ENCODE measurements around the gene HORMAD2.
"Not testable (repeated sequence)": the region's sequence is repeated elsewhere in the genome, so short reads cannot be mapped to it uniquely, and the experiment has no call there.

HORMAD2 gene

GRCh38 chr22:30187529-30188407 lies 107.5 kb downstream of the HORMAD2 start:
- DNase-seq (ENCODE audit: low read depth in 1 of 2, low spot score in 1 of 2): no peak

- DNase-seq (ENCODE audit: low read depth in 1 of 2, low spot score in 1 of 2): no peak
Measured at GRCh38 chr22:30188911-30189310, 108.6 kb downstream of the HORMAD2 start.

DNA sequence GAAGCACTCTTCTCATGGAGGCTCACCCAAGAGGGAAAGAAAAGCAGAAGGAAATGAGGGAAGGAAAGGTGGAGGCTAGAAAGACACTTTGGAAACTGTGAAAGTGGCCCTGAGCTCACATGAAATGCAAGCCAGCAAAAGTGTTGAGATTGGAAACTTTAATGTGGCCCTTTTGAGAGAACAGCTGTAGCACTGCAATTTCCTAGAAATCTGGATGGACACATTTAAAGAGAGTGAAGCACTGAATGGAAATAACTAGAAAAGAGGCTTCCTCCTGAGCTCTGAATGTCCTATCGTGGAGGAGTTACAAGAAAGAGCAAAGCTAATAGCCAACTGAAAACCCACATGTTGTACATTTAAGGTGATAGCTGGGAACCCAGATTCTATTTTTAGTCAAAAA lies 110.3 kb downstream of the HORMAD2 start:
- no peak for DNase-seq (ENCODE audit: low read depth in 1 of 2, low spot score in 1 of 2)

- DNase-seq (ENCODE audit: low read depth in 1 of 2, low spot score in 1 of 2): no peak
Measured at GRCh38 chr22:30191040-30191701, 110.9 kb downstream of the HORMAD2 start.

GRCh38 chr22:30192427-30192826 lies 112.2 kb downstream of the HORMAD2 start:
- no peak for DNase-seq (ENCODE audit: low read depth in 1 of 2, low spot score in 1 of 2)

DNA sequence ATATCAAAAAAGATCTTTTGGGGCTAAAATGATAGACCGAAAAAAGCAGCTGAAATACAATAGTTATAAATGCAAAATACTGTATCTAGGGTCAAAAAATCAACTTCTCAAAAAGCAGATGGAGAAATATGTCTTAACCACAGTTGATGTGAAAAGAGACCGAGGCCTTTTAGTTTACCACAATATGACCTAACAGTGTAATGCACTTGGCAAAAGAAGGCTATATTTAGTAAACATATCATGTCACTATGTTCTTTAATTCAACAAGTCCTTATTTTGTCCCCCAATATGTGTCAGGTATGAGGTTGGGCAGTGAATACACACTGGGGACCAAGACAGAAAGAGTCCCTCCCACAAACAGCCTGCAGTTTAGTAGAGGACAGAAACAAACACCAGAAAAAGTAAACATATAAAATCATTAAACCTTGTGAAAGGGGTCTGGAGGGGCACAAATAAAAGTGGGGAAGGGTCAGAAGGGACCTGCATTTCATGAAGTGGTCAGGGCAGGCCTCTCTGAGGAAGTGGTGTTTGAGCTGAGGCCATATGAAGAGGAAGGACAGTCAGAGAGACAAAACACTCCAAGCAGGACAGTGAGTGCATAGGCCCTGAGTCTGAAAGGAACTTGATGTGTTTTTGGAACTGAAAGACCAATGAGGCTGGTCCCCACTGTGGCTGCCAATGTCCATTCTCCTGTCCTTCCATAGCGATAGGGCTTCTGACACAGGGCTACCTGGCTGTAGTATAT lies 112.9 kb downstream of the HORMAD2 start:
- no peak for DNase-seq (ENCODE audit: low read depth in 1 of 2, low spot score in 1 of 2)

DNA sequence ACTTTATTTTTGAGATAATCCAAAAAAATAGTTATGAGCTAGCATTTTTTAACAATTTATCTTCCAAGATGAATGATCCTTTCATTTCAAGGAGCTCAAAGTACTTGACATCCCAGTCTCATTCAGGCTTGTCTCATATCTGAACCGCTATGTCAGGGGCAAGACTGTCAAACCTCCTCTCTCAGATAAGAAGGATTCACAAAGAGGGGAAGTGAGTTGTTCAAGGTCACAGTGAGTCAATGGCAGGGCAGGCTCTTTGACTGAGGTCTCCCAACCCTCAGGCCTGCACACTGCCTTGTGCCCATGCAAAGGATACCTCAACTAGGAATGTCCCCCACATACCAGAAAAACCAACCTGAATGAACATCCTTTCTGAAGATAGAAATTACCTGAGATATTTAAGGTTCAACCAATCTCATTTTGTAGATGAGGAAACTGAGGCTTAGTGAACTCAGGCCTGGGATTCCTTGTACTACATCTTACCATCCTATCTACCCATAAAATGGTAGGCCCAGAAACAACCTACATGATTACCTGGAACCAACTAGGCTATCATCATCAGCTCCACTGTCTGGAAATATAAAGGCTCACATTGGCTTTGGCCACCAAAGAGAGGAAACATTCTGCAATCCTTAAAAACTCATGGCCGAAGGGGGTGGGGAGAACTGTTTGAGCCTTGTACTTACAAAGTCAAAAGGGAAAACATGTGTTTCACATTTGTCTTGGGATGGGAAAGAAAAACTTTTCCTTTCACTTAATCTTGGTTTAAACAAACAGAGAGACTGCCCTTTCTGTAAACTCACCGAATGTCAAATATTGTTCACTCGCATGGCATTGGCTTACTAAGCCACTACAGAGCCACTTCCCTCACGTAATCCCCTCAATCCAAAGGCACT lies 115.2 kb downstream of the HORMAD2 start:
- no peak for DNase-seq (ENCODE audit: low read depth in 1 of 2, low spot score in 1 of 2)

DNA sequence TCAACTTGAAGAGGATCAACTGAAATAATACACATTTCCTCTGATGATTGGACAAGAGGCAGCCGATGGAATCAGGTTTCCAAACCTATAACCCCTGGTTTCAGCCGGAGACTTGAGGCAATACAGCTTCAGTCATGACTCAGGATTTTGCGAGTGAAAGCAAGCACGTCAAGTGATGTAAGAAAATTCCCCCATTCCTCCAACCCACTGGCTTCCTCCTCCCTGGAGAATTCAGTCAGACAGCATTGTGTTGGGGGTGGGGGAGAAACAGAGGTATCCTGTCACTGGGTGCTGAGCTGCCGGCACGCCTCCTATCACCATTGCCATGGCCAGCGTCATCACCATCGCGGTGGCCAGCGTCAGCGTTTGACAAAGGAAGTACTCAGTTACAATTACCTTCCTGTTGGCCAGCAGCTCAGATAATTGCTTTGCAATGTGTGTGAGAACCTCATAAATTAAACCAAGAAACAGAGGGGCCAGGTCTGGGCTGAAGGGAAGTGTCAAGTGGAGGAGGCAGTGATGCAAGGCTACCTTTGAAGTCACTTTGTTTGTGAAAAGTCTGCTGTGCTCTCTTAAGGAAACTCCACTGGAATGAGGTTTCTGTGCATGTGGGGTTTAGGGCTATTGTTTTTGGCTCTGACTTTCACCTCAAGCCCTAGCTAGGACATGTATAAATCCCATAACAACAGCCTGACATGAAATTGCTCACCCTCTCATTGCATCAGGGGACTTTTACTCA lies 116.0 kb downstream of the HORMAD2 start:
- DNase-seq (ENCODE audit: low read depth in 1 of 2, low spot score in 1 of 2): peak in 1 of 2 donors; percentile 25

- no peak for DNase-seq (ENCODE audit: low read depth in 1 of 2, low spot score in 1 of 2)
Measured at GRCh38 chr22:30196880-30197336, 116.6 kb downstream of the HORMAD2 start.

- no peak for DNase-seq (ENCODE audit: low read depth in 1 of 2, low spot score in 1 of 2)
Measured at GRCh38 chr22:30197389-30197788, 117.1 kb downstream of the HORMAD2 start.

DNA sequence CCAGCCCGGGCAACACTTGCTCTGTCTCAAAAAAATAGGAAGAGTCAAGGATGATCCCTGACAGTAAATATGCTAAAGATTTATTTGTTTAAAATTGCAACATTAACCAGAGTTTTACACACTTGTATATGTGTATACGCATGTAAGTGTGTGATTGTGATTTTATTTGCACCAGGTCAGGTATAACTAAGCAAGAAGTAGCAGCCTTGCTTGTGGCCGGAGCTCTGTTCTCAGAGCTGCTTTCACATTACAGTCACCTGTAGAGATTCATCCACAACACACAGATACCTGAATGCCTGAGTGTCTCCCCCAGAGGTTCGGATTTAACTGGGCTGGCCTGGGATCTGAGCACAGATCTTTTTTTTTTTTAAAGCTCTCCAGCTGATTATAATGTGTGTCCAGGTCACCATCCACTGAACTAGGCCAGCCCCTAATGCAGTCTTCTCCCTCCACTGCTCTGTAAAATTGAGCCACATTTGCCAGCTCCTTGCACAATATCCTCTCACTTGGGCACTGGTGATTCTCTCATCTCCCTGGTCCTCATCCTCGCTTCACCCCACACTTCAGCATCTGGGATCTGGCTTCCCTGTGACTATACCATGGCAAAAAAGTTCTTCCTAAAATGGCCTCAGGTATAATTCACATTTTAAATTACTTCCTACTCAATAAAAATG lies 118.0 kb downstream of the HORMAD2 start:
- DNase-seq (ENCODE audit: low read depth in 1 of 2, low spot score in 1 of 2): no peak

GRCh38 chr22:30198921-30199320 lies 118.7 kb downstream of the HORMAD2 start:
- no peak for DNase-seq (ENCODE audit: low read depth in 1 of 2, low spot score in 1 of 2)

DNA sequence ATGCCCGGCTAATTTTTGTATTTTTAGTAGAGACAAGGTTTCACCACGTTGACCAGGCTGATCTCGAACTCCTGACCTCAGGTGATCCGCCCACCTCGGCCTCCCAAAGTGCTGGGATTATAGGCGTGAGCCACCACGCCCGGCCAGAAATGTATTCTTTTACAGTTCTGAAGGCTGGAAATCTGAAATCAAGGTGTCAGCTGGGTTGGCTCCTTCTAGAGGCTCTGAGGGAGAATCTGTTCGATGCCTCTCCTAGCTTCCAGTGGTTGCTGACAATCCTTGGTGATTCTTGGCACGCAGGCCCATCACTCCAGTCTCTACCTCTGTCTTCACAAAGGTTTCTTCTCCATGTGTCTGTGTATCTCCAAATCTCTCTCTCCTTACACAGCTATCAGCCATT lies 120.6 kb downstream of the HORMAD2 start:
- not testable (repeated sequence) for DNase-seq (ENCODE audit: low read depth in 1 of 2, low spot score in 1 of 2)

GRCh38 chr22:30201945-30202344 lies 121.7 kb downstream of the HORMAD2 start:
- DNase-seq (ENCODE audit: low read depth in 1 of 2, low spot score in 1 of 2): no peak

GRCh38 chr22:30202531-30203006 lies 122.3 kb downstream of the HORMAD2 start:
- no peak for DNase-seq (ENCODE audit: low read depth in 1 of 2, low spot score in 1 of 2)

GRCh38 chr22:30204015-30204741 lies 123.9 kb downstream of the HORMAD2 start:
- no peak for DNase-seq (ENCODE audit: low read depth in 1 of 2, low spot score in 1 of 2)

DNA sequence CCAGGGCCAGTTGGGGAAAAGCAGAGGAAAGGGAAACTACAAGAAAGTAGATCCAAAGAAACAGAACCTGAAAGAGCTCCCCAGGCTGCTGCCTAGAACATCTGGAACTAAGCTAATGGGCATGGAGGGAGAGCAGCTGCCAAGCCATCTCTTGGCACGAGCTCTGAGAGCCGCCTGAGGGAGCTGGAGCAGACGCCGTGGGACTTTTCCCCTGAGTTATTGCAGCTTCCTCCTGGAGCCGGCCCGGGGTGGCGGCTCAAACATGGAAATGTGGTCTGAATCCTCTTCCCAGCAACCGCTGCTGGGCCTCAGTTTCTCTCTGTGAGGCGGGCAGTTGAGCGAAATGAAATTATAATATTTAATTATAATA lies 124.5 kb downstream of the HORMAD2 start:
- no peak for DNase-seq (ENCODE audit: low read depth in 1 of 2, low spot score in 1 of 2)

GRCh38 chr22:30205281-30206115 lies 125.2 kb downstream of the HORMAD2 start:
- no peak for DNase-seq (ENCODE audit: low read depth in 1 of 2, low spot score in 1 of 2)
